Vagina (tissue), 2 donors: ENCODE data around the gene UBL3. TPM values are rescaled to one million over a fixed set of nuclear protein-coding genes. Genes with fewer than 3 reads are reported as not detected.

ENCODE experiments used
- DNase-seq, 2 donors: peaks; one replicate each; pipeline ENCODE4 v3.0.0-alpha.2; 2017; ENCODE audit errors: extremely low spot score in 2 of 2
- H3K27ac ChIP-seq: fragments of 200-600 bp; sonication (generic); one replicate; pipeline ENCODE4 v1.5.1; 2019
- H3K27me3 ChIP-seq: fragments of 200-600 bp; sonication (generic); one replicate; pipeline ENCODE4 v1.5.1; 2019
- H3K36me3 ChIP-seq, 2 donors: fragments of 200-600 bp; sonication (generic); one replicate each; pipeline ENCODE4 v1.5.1; 2017 to 2019
- H3K4me1 ChIP-seq: fragments of 200-600 bp; sonication (generic); one replicate; pipeline ENCODE4 v1.5.1; 2019
- H3K4me3 ChIP-seq, 2 donors: fragments of 200-600 bp; sonication (generic); 1 replicate in 1 of 2; 2 replicates in 1 of 2; pipeline ENCODE4 v1.5.1; 2016 to 2019
- H3K9me3 ChIP-seq: fragments of 200-600 bp; sonication (generic); one replicate; pipeline ENCODE4 v1.5.1; 2019
- POLR2A ChIP-seq, 2 donors: fragments of 450-650 bp; IDR thresholded peaks; one replicate each; pipeline ENCODE4 v1.6.1; 2017; ENCODE audit warnings: antibody characterized with exemption in 2 of 2, mild to moderate bottlenecking in 2 of 2, moderate library complexity in 2 of 2
- POLR2AphosphoS5 ChIP-seq, 2 donors: sonication (generic); formaldehyde crosslinking; IDR thresholded peaks; one replicate each; pipeline ENCODE4 v1.9.0; 2017; ENCODE audit warnings: antibody characterized with exemption in 2 of 2, mild to moderate bottlenecking in 2 of 2, low read depth in 1 of 2; ENCODE audit not compliant: insufficient read depth in 1 of 2
- intact Hi-C: fragments of 100-400 bp; cut with DNase I; formaldehyde crosslinking; loops from one replicate; pipeline ENCODE4 v1.15.1; 2023
- total RNA-seq: library from RNA; depleted of rRNA; stranded (reverse); fragments of >200 nt; gene quantifications from one replicate; pipeline ENCODE4 v1.2.3, GENCODE V29; 2016
- TF ChIP-seq, protein P1 (sequence below), 3 experiments: fragments of 450-650 bp in 2 of 3; fragments of 200-600 bp in 1 of 3; sonication (generic) in 1 of 3; IDR thresholded peaks; one replicate each; pipeline ENCODE4 v1.5.1; 2017 to 2019; ENCODE audit warnings: antibody characterized with exemption in 3 of 3, mild to moderate bottlenecking in 2 of 3, moderate library complexity in 2 of 3

Gene UBL3
- 33.4 TPM for total RNA-seq

GRCh38 chr13:29850213-29850898, at the start of gene UBL3:
Gene UBL3 (minus strand): TSS chr13:29850617. CDS start chr13:29849538, 1,079 bp downstream.
- H3K9me3 ChIP-seq, result no peaks in the 10 kb centered on the region
- H3K36me3 ChIP-seq, result no peaks in the 10 kb centered on the region
- peak within 1 kb of the TSS; percentile 78 to 83 for H3K4me3 ChIP-seq
- H3K27ac ChIP-seq, result peak within 1 kb of the TSS; percentile 98
- TF ChIP-seq POLR2A (IDR thresholded peaks at IDR 0.05), result peak in 1 of 2 donors; percentile 88
- peak in 1 of 2 donors; percentile 98 for TF ChIP-seq POLR2AphosphoS5 (IDR thresholded peaks at IDR 0.05; ENCODE audit: insufficient read depth in 1 of 2, low read depth in 1 of 2)
- TF ChIP-seq, protein P1, sequence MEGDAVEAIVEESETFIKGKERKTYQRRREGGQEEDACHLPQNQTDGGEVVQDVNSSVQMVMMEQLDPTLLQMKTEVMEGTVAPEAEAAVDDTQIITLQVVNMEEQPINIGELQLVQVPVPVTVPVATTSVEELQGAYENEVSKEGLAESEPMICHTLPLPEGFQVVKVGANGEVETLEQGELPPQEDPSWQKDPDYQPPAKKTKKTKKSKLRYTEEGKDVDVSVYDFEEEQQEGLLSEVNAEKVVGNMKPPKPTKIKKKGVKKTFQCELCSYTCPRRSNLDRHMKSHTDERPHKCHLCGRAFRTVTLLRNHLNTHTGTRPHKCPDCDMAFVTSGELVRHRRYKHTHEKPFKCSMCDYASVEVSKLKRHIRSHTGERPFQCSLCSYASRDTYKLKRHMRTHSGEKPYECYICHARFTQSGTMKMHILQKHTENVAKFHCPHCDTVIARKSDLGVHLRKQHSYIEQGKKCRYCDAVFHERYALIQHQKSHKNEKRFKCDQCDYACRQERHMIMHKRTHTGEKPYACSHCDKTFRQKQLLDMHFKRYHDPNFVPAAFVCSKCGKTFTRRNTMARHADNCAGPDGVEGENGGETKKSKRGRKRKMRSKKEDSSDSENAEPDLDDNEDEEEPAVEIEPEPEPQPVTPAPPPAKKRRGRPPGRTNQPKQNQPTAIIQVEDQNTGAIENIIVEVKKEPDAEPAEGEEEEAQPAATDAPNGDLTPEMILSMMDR (IDR thresholded peaks at IDR 0.05), result no peak
- H3K27me3 ChIP-seq, result no peaks in the 10 kb centered on the region
- intact Hi-C loops, result loop anchor here (10.0 kb wide), 1 partner anchor 74 kb away; no protein-coding TSS in a partner anchor
- H3K4me1 ChIP-seq, result peaks cover 6% of the 10 kb centered on the region
- DNase-seq, result peak in 1 of 2 donors; percentile 99

DNA sequence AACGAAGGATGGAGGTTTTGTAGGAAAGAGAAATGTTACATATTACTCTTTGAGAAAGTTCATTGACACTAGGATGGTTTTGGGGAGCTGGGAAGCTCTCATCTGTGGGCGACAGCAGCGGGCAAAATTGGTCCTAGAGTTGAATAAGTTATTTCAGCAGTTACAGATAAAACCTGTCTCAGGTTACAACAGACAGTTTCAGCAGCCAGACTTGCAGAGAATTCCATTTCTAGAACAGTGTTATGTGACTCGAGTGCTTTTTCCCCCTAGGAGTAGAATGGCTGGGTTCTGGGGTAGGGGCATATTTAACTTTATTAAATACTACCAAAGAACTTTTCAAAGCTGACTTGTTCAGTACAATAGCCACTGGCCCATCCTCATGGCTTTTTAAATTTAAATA, 46.7 kb upstream of the UBL3 start:
- Histone ChIP-seq H3K27ac (no peak overlapping the region), H3K36me3 (no peaks in the 10 kb centered on the region), H3K4me3 (no peak overlapping the region), H3K4me1 (peaks cover 7% of the 10 kb centered on the region), H3K9me3 (no peaks in the 10 kb centered on the region), H3K27me3 (no peaks in the 10 kb centered on the region)
- TF ChIP-seq POLR2A (IDR thresholded peaks at IDR 0.05), result no peak
- DNase-seq, result no peak
- intact Hi-C loops, result no loop called here

GRCh38 chr13:29893438-29893837, 43.0 kb upstream of the UBL3 start:
- no peak for DNase-seq
- intact Hi-C loops, result no loop called here
- no peaks in the 10 kb centered on the region for H3K27me3 ChIP-seq
- H3K27ac ChIP-seq, result no peak overlapping the region
- H3K4me1 ChIP-seq, result no peaks in the 10 kb centered on the region
- TF ChIP-seq POLR2AphosphoS5 (IDR thresholded peaks at IDR 0.05; ENCODE audit: insufficient read depth in 1 of 2, low read depth in 1 of 2) (no peak), POLR2A (IDR thresholded peaks at IDR 0.05) (no peak)
- TF ChIP-seq, protein P1 (IDR thresholded peaks at IDR 0.05), result no peak
- no peak overlapping the region for H3K4me3 ChIP-seq
- no peaks in the 10 kb centered on the region for H3K36me3 ChIP-seq
- no peaks in the 10 kb centered on the region for H3K9me3 ChIP-seq

DNA sequence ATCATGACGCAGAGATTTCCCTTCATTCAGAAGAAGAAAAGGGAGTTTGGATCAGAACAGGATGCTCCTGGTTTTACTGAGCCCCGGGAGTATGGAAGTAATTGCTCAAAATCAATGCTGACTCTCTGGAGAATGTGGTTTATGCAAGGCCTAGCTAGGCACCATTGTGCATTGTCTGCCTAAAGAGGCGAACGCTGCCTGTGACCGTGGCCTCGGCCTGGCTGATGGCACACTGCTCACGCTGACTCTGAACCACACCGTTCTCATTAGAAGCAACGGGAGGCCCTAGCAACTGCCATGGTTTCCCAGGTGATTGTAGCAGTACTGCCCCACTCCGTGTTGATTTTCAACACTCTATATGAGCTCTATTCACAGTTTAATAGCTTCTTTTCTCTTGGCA, 41.7 kb upstream of the UBL3 start:
- no peak for DNase-seq
- intact Hi-C loops, result no loop called here

DNA sequence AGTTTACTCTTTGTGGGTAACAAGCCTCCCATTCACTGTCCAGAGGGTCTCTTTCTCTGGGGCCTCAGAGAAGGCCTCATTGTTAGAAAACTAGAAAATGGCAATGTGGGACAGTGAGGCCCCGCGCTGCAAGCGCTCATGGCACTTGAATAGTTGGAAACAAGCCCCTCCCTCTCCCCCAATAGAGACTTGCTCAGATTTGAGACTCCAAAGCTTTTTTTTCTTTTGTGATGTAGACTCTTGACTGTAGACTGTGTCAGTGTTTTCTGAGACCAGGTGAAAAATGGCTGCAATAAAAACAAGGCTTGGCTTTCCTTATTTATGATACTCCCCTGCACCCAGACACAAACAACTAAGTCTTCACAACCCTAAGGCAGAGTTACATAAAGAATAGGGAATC, 38.7 kb upstream of the UBL3 start:
- Histone ChIP-seq H3K27ac (no peak overlapping the region), H3K36me3 (no peaks in the 10 kb centered on the region), H3K4me1 (no peaks in the 10 kb centered on the region), H3K27me3 (no peaks in the 10 kb centered on the region), H3K4me3 (no peak overlapping the region), H3K9me3 (no peaks in the 10 kb centered on the region)
- no peak for TF ChIP-seq POLR2A (IDR thresholded peaks at IDR 0.05)
- no peak for TF ChIP-seq POLR2AphosphoS5 (IDR thresholded peaks at IDR 0.05; ENCODE audit: insufficient read depth in 1 of 2, low read depth in 1 of 2)
- TF ChIP-seq, protein P1 (IDR thresholded peaks at IDR 0.05), result no peak
- intact Hi-C loops, result no loop called here
- DNase-seq, result no peak

More for the DNA sequence above, 41.7 kb upstream of the UBL3 start:
- Histone ChIP-seq H3K4me1 (no peaks in the 10 kb centered on the region), H3K36me3 (no peaks in the 10 kb centered on the region), H3K4me3 (no peak overlapping the region), H3K27ac (no peak overlapping the region), H3K9me3 (no peaks in the 10 kb centered on the region), H3K27me3 (no peaks in the 10 kb centered on the region)
- TF ChIP-seq POLR2AphosphoS5 (IDR thresholded peaks at IDR 0.05; ENCODE audit: insufficient read depth in 1 of 2, low read depth in 1 of 2), result no peak
- TF ChIP-seq, protein P1 (IDR thresholded peaks at IDR 0.05), result no peak
- no peak for TF ChIP-seq POLR2A (IDR thresholded peaks at IDR 0.05)
